Endodermal cell (in vitro differentiated cells): ENCODE results near the gene LRFN5. TPM values are rescaled to one million over a fixed set of nuclear protein-coding genes. Genes with fewer than 3 reads are reported as not detected.

Experiments used
- DNase-seq: peaks from one replicate; pipeline ENCODE4 v3.0.0-alpha.2; 2017
- H3K27ac ChIP-seq: 2 replicates; pipeline ENCODE4 v1.5.1; 2013; ENCODE audit warnings: mild to moderate bottlenecking, low read depth, low read length, moderate library complexity
- H3K27me3 ChIP-seq: 2 replicates; pipeline ENCODE4 v1.6.1; 2013; ENCODE audit warnings: mild to moderate bottlenecking, low read length, moderate library complexity; ENCODE audit not compliant: insufficient read depth, control insufficient read depth, poor library complexity, severe bottlenecking
- H3K36me3 ChIP-seq: 2 replicates; pipeline ENCODE4 v1.7.0; 2013; ENCODE audit warnings: mild to moderate bottlenecking, low read length, moderate library complexity; ENCODE audit not compliant: control insufficient read depth, insufficient read depth
- H3K4me1 ChIP-seq: one replicate; pipeline ENCODE4 v1.7.0; 2013; ENCODE audit warnings: low read length; ENCODE audit not compliant: control insufficient read depth, insufficient read depth
- H3K4me3 ChIP-seq: 2 replicates; pipeline ENCODE4 v1.5.1; 2013; ENCODE audit warnings: mild to moderate bottlenecking, low read length, moderate library complexity
- H3K9ac ChIP-seq: 2 replicates; pipeline ENCODE4 v1.6.1; 2013; ENCODE audit warnings: mild to moderate bottlenecking, low read length, moderate library complexity; ENCODE audit not compliant: poor library complexity, severe bottlenecking; ENCODE audit errors: extremely low read depth
- H3K9me3 ChIP-seq: 2 replicates; pipeline ENCODE4 v1.6.1; 2013; ENCODE audit warnings: mild to moderate bottlenecking, low read length, moderate library complexity; ENCODE audit not compliant: control insufficient read depth
- H3K27ac Mint-ChIP-seq: 2 replicates; pipeline ENCODE4 v1.8.0; 2020; ENCODE audit warnings: mixed read lengths
- H3K27me3 Mint-ChIP-seq: 2 replicates; pipeline ENCODE4 v1.8.0; 2021; ENCODE audit warnings: mild to moderate bottlenecking, mixed read lengths; ENCODE audit not compliant: insufficient read depth
- H3K36me3 Mint-ChIP-seq: 2 replicates; pipeline ENCODE4 v1.8.0; 2020; ENCODE audit warnings: low read depth, mixed read lengths
- H3K4me1 Mint-ChIP-seq: 2 replicates; pipeline ENCODE4 v1.8.0; 2020; ENCODE audit warnings: mixed read lengths
- H3K4me3 Mint-ChIP-seq: 2 replicates; pipeline ENCODE4 v1.8.0; 2020; ENCODE audit warnings: mild to moderate bottlenecking, moderate library complexity, mixed read lengths
- H3K9me3 Mint-ChIP-seq: 2 replicates; pipeline ENCODE4 v1.8.0; 2020; ENCODE audit warnings: mild to moderate bottlenecking, mixed read lengths
- whole genome bisulfite sequencing, 2 experiments: methylation state at CpG; one replicate each; pipeline versions ENCODE4 v1.1.5 to v1.1.7; 2013; ENCODE audit warnings: missing lambda C conversion rate in 2 of 2, mixed read lengths in 1 of 2; ENCODE audit not compliant: insufficient coverage in 1 of 2, insufficient read length in 1 of 2; 5-methylcytosine and 5-hydroxymethylcytosine counted together
- total RNA-seq, 2 donors: library from RNA; stranded (reverse); fragmentation: NEBNext Ultra II Directional in 1 of 2; extraction: Animal tissue kit (Norgen Biotek cat#: 25700) in 1 of 2; gene quantifications; 2 replicates in 1 of 2; 3 replicates in 1 of 2; pipeline ENCODE4 v1.2.1, GENCODE V29; 2021
- TF ChIP-seq, protein P1 (sequence below): fragments of 200-600 bp; sonication (generic); conservative IDR thresholded peaks from 2 replicates; pipeline ENCODE4 v1.5.0; 2021; ENCODE audit warnings: antibody characterized with exemption, mild to moderate bottlenecking

The LRFN5 gene
- total RNA-seq, 2 donors from 2014 or later = 1.4 to 3.2 TPM

DNA sequence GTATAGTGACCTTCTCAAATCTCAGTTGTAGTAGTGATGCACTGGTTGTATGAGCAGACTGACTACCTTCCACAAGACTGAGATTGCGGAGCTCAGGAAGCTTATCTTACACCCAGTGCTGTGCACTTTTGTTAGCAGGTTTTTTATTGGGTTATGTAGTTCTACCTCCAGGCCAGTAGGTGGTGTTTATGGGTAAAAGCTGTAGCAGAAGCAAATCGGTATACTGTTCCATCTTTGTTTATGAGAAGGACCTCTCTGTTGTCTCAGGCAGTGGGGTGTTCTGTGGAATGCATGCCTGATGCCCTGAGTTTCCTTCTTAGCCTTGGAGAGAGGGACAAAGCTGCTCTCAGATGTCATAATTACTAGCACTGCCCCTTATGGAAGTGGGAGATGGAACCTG lies 217.8 kb downstream of the LRFN5 start:
- Mint-ChIP-seq H3K36me3 (no peaks in the 10 kb centered on the region), H3K4me1 (no peaks in the 10 kb centered on the region), H3K9me3 (peaks cover 4% of the 10 kb centered on the region), H3K4me3 (no peak overlapping the region), H3K27ac (no peak overlapping the region), H3K27me3 (no peaks in the 10 kb centered on the region)
- 97% methylated on average over 2 of the region's 2 CpGs; no CpG with 5 or more reads in 1 of the 2 experiments for WGBS, 2 experiments
- H3K27me3 ChIP-seq = no peaks in the 10 kb centered on the region
- no peaks in the 10 kb centered on the region for H3K36me3 ChIP-seq
- H3K27ac ChIP-seq = no peak overlapping the region
- no peaks in the 10 kb centered on the region for H3K4me1 ChIP-seq
- TF ChIP-seq, protein P1, sequence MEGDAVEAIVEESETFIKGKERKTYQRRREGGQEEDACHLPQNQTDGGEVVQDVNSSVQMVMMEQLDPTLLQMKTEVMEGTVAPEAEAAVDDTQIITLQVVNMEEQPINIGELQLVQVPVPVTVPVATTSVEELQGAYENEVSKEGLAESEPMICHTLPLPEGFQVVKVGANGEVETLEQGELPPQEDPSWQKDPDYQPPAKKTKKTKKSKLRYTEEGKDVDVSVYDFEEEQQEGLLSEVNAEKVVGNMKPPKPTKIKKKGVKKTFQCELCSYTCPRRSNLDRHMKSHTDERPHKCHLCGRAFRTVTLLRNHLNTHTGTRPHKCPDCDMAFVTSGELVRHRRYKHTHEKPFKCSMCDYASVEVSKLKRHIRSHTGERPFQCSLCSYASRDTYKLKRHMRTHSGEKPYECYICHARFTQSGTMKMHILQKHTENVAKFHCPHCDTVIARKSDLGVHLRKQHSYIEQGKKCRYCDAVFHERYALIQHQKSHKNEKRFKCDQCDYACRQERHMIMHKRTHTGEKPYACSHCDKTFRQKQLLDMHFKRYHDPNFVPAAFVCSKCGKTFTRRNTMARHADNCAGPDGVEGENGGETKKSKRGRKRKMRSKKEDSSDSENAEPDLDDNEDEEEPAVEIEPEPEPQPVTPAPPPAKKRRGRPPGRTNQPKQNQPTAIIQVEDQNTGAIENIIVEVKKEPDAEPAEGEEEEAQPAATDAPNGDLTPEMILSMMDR = peak; percentile 61
- no peaks in the 10 kb centered on the region for H3K9me3 ChIP-seq
- H3K9ac ChIP-seq = no peak overlapping the region
- H3K4me3 ChIP-seq = no peak overlapping the region
- no peak for DNase-seq

- no peaks in the 10 kb centered on the region for H3K27me3 Mint-ChIP-seq
Measured at GRCh38 chr14:41825622-41826021, 218.9 kb downstream of the LRFN5 start.

GRCh38 chr14:41830714-41831406 lies 224.2 kb downstream of the LRFN5 start:
- H3K9me3 ChIP-seq = no peaks in the 10 kb centered on the region
- no peak overlapping the region for H3K27ac ChIP-seq
- Mint-ChIP-seq H3K27me3 (no peaks in the 10 kb centered on the region), H3K4me3 (no peak overlapping the region), H3K9me3 (no peaks in the 10 kb centered on the region), H3K27ac (no peak overlapping the region), H3K4me1 (peaks cover 14% of the 10 kb centered on the region), H3K36me3 (no peaks in the 10 kb centered on the region)
- WGBS, 2 experiments = 91 to 93% methylated on average over 1 of the region's 2 CpGs
- TF ChIP-seq, protein P1 = no peak
- DNase-seq = peak; percentile 55
- H3K36me3 ChIP-seq = no peaks in the 10 kb centered on the region
- H3K4me3 ChIP-seq = no peak overlapping the region
- H3K9ac ChIP-seq = no peak overlapping the region
- no peaks in the 10 kb centered on the region for H3K4me1 ChIP-seq
- no peaks in the 10 kb centered on the region for H3K27me3 ChIP-seq

More at GRCh38 chr14:41825622-41826021, 218.9 kb downstream of the LRFN5 start:
- H3K36me3 ChIP-seq = no peaks in the 10 kb centered on the region
- no peak overlapping the region for H3K9ac ChIP-seq
- no peaks in the 10 kb centered on the region for H3K27me3 ChIP-seq
- Mint-ChIP-seq H3K9me3 (peaks cover 4% of the 10 kb centered on the region), H3K36me3 (no peaks in the 10 kb centered on the region), H3K4me1 (peaks cover 3% of the 10 kb centered on the region), H3K4me3 (no peak overlapping the region), H3K27ac (no peak overlapping the region)
- no peak for DNase-seq
- TF ChIP-seq, protein P1 = no peak
- WGBS, 2 experiments = 96% methylated on average over 1 of the region's 1 CpG; no CpG with 5 or more reads in 1 of the 2 experiments
- H3K4me1 ChIP-seq = no peaks in the 10 kb centered on the region
- no peaks in the 10 kb centered on the region for H3K9me3 ChIP-seq
- H3K27ac ChIP-seq = no peak overlapping the region
- H3K4me3 ChIP-seq = no peak overlapping the region
